ENCODE results near the gene LRRC61. TPM values are rescaled to one million over a fixed set of nuclear protein-coding genes. Genes with fewer than 3 reads are reported as not detected.

Gene LRRC61
- total RNA-seq, 1 donor from 2014 or later, result 10.2 TPM

DNA sequence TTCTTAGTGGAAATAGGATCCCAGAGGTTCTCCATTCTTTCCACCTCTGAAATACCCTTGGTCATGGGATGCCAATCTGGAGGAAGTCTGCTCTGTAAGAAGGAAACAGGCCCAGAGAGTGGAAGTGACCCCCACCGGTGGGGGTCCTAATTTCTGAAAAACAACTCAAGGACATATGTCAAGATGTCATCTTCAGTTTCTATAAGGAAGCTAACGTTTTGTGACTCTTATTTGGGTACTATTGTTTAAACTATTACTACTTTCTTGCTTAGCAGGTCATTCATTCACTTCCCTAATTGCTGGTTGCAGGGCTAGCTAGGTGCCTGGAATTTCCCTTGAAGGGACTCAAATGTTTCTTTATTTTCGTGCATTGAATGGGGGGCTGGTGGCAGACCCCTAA, 54.0 kb downstream of the LRRC61 start:
- H3K27me3 ChIP-seq, result no peaks in the 10 kb centered on the region
- DNase-seq (peak; percentile 2), ATAC-seq (no peak)
- no peaks in the 10 kb centered on the region for H3K9me3 ChIP-seq
- H3K4me1 ChIP-seq, result peaks cover 39% of the 10 kb centered on the region
- no peak for TF ChIP-seq CTCF (IDR thresholded peaks at IDR 0.05)
- peaks cover 22% of the 10 kb centered on the region for H3K36me3 ChIP-seq
- H3K27ac ChIP-seq, result no peak overlapping the region
- no peak overlapping the region for H3K4me3 ChIP-seq
- intact Hi-C loops (cut with DNase I), result no loop called here

DNA sequence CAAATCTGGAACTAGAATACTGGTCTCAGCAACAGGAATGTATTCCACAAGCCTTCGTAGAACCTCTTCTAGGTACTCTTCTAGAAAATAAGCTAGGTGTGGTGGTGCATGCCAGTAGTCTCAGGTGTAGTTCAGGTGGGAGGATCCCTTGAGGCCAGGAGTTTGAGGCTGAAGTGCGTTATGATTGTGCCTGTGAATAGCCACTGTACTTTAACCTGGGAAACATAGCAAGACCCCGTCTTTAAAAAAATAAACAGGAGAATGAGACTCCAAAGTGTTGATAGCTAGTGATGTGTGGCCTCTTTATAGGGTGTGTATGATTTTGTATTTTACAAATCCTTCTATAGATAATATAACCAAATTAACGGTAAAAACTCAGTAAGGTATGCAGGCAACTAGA, 54.5 kb downstream of the LRRC61 start:
- DNase-seq (no peak), ATAC-seq (no peak)
- H3K4me1 ChIP-seq, result peaks cover 39% of the 10 kb centered on the region
- intact Hi-C loops (cut with DNase I), result no loop called here
- no peak for TF ChIP-seq CTCF (IDR thresholded peaks at IDR 0.05)
- H3K27ac ChIP-seq, result peak overlapping the region; percentile 92
- H3K4me3 ChIP-seq, result no peak overlapping the region
- peaks cover 18% of the 10 kb centered on the region for H3K36me3 ChIP-seq
- H3K27me3 ChIP-seq, result no peaks in the 10 kb centered on the region
- no peaks in the 10 kb centered on the region for H3K9me3 ChIP-seq

- TF ChIP-seq CTCF (IDR thresholded peaks at IDR 0.05), result no peak
- DNase-seq, result peak; percentile 71
- peak; percentile 7 for ATAC-seq
These were observed 55.1 kb downstream of the LRRC61 start for GRCh38 chr7:150378115-150378852.

DNA sequence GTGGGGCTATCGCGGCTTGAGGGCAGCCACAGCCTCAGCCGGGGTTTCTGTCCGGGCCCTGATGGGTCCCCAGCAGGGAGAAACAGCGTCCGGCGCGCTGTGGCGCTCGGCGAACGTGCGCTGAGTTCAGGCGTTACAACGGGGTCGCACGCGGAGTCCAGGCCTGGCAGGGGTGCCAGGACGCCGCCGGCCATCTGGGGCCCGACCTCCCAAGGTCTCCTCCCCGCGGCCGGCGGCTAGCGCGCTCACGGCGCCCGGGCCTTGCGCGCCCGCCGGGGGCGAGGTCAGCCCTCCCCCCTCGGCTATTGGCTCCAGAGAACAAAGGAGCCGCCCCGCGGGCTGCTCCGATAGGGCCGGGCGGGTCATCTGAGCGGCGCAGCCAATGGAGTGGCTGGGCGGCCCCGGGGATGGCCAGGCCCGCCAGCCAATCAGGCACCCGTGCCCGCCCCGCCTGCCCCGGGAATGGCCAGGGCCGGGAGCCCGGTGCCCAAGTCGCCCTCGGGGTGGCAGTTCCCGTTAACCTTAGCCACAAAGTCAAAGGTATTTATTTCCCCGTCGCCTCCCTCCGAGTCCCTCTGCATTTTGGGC, 55.8 kb downstream of the LRRC61 start, which contains the start of gene ZNF775:
Gene ZNF775, plus strand, starts transcription at position 478 of the 588 bp plus-strand sequence. CDS start 9,141 bp downstream, outside the sequence.
- ATAC-seq (peak; percentile 98), DNase-seq (peak; percentile 98)
- Histone ChIP-seq H3K4me1 (peaks cover 30% of the 10 kb centered on the region), H3K27ac (peak within 1 kb of the TSS; percentile 92), H3K9me3 (no peaks in the 10 kb centered on the region), H3K36me3 (peaks cover 5% of the 10 kb centered on the region), H3K4me3 (peak within 1 kb of the TSS; percentile 96), H3K27me3 (no peaks in the 10 kb centered on the region)
- no peak for TF ChIP-seq CTCF (IDR thresholded peaks at IDR 0.05)
- intact Hi-C loops (cut with DNase I), result no loop called here

More at GRCh38 chr7:150378115-150378852, 55.1 kb downstream of the LRRC61 start:
- H3K4me3 ChIP-seq, result peak overlapping the region; percentile 96
- H3K9me3 ChIP-seq, result no peaks in the 10 kb centered on the region
- H3K27ac ChIP-seq, result peak overlapping the region; percentile 92
- H3K27me3 ChIP-seq, result no peaks in the 10 kb centered on the region
- peaks cover 36% of the 10 kb centered on the region for H3K4me1 ChIP-seq
- peaks cover 12% of the 10 kb centered on the region for H3K36me3 ChIP-seq
- intact Hi-C loops (cut with DNase I), result no loop called here

- H3K9me3 ChIP-seq, result no peaks in the 10 kb centered on the region
- H3K4me1 ChIP-seq, result peaks cover 30% of the 10 kb centered on the region
- intact Hi-C loops (cut with DNase I), result no loop called here
- ATAC-seq (no peak), DNase-seq (no peak)
- H3K36me3 ChIP-seq, result no peaks in the 10 kb centered on the region
- peak overlapping the region; percentile 96 for H3K4me3 ChIP-seq
- H3K27me3 ChIP-seq, result no peaks in the 10 kb centered on the region
- TF ChIP-seq CTCF (IDR thresholded peaks at IDR 0.05), result no peak
- peak overlapping the region; percentile 92 for H3K27ac ChIP-seq
These were observed 56.6 kb downstream of the LRRC61 start for GRCh38 chr7:150379441-150380379.
